ENCODE measurements around the gene ETV6. TPM values are rescaled to one million over a fixed set of nuclear protein-coding genes. Genes with fewer than 3 reads are reported as not detected.

The ETV6 gene
- total and polyA plus RNA-seq, 2 of the 8 experiments (the other 6 are each of a cell fraction or from before 2014, with no cell fraction given), result 5.5 to 23.9 TPM

GRCh38 chr12:11765421-11765816 lies 115.9 kb downstream of the ETV6 start:
- WGBS, 2 experiments (ENCODE audit: extremely low coverage in 1 of 2, insufficient coverage in 1 of 2, insufficient read length in 1 of 2, insufficient replicate concordance in 2 of 2, low coverage in 1 of 2, low lambda C conversion rate in 2 of 2, missing lambda C conversion rate in 1 of 2), result 83% methylated on average over 2 of the region's 2 CpGs; no CpG with 5 or more reads in 1 of the 2 experiments
- no peak overlapping the region for H4K5ac ChIP-seq (ENCODE audit: insufficient read length, low read depth, low read length)
- no peak for DNase-seq (ENCODE audit: low read depth in 1 of 2, low spot score in 2 of 2)
- H4K8ac ChIP-seq (ENCODE audit: extremely low read depth, insufficient read depth, low read length), result no peak overlapping the region
- no peak overlapping the region for H2BK15ac ChIP-seq (ENCODE audit: low read length)
- H2BK20ac ChIP-seq (ENCODE audit: low read length), result no peak overlapping the region
- H3K56ac ChIP-seq (replicated peaks; ENCODE audit: insufficient read length, low read depth, low read length), result no peak overlapping the region
- no peak overlapping the region for H3K27ac ChIP-seq (ENCODE audit: low read depth, low read length)
- no peak overlapping the region for H4K91ac ChIP-seq (replicated peaks; ENCODE audit: insufficient read length, low read length)
- no peak overlapping the region for H3K18ac ChIP-seq (ENCODE audit: extremely low read depth, low read length)
- no peaks in the 10 kb centered on the region for H3K9me3 ChIP-seq (ENCODE audit: insufficient read depth in 2 of 2, low read depth in 1 of 2, low read length in 1 of 2)
- H3K23me2 ChIP-seq (ENCODE audit: low read depth, low read length), result no peaks in the 10 kb centered on the region
- ChIA-PET POLR2A (ENCODE audit: partially characterized antibody) (interaction anchor here (1.4 to 2.7 kb wide), 2 partner anchors 14 to 18 kb away, joined by 3 to 6 read pairs; no protein-coding TSS in a partner anchor), CTCF (ENCODE audit: partially characterized antibody) (interaction anchor here (1.4 to 2.5 kb wide), 2 partner anchors 14 to 47 kb away, joined by 5 to 6 read pairs; no protein-coding TSS in a partner anchor)
- H3K14ac ChIP-seq (ENCODE audit: insufficient read length), result no peak overlapping the region
- no peaks in the 10 kb centered on the region for H3K27me3 ChIP-seq (replicated peaks in 1 of 4; ENCODE audit: control insufficient read depth in 3 of 4, extremely low read depth in 1 of 4, insufficient read depth in 3 of 4, low read length in 3 of 4)
- no peak for FAIRE-seq
- H3K4me1 ChIP-seq (replicated peaks in 1 of 4; ENCODE audit: control insufficient read depth in 3 of 4, insufficient read depth in 4 of 4, low read length in 3 of 4), result peaks cover 7 to 24% (median 9%) of the 10 kb centered on the region in 4 experiments
- H4K20me1 ChIP-seq (replicated peaks in 1 of 2; ENCODE audit: control insufficient read depth in 1 of 2, insufficient read depth in 2 of 2, low read length in 2 of 2), result no peaks in the 10 kb centered on the region
- H2BK120ac ChIP-seq (replicated peaks; ENCODE audit: low read depth, low read length), result no peak overlapping the region
- no peaks in the 10 kb centered on the region for H3K79me1 ChIP-seq (ENCODE audit: low read depth, low read length)
- no peak overlapping the region for H2AFZ ChIP-seq (ENCODE audit: low read length)
- H3K4me3 ChIP-seq (ENCODE audit: extremely low read depth in 1 of 4, insufficient read depth in 2 of 4, low read depth in 3 of 4, low read length in 4 of 4), result no peak overlapping the region
- no peak overlapping the region for H2BK12ac ChIP-seq (ENCODE audit: low read depth, low read length)
- no peak overlapping the region for H2BK5ac ChIP-seq (ENCODE audit: low read depth, low read length)
- no peaks in the 10 kb centered on the region; a peak in 1 of 8 replicates for H3K36me3 ChIP-seq (ENCODE audit: control insufficient read depth in 2 of 4, insufficient read depth in 4 of 4, low read length in 3 of 4)
- H2AK5ac ChIP-seq (ENCODE audit: low read depth, low read length), result no peak overlapping the region
- no peak overlapping the region for H3K4ac ChIP-seq (replicated peaks; ENCODE audit: insufficient read length, low read depth, low read length)
- H3K79me2 ChIP-seq (ENCODE audit: control insufficient read depth in 1 of 2, insufficient read depth in 2 of 2, low read length in 2 of 2), result 0 out of 4 replicates have a peak, but pooled peaks cover 0 to 3% of the 10 kb centered on the region in 2 experiments
- no peak overlapping the region for H3K4me2 ChIP-seq (ENCODE audit: insufficient read depth in 1 of 2, low read depth in 2 of 2, low read length in 2 of 2)
- H3K23ac ChIP-seq (ENCODE audit: insufficient read length), result no peak overlapping the region
- no peak for TF ChIP-seq BRCA1 (IDR thresholded peaks at IDR 0.05; ENCODE audit: low read depth, low read length)
- no peak for TF ChIP-seq RFX5 (IDR thresholded peaks at IDR 0.05; ENCODE audit: borderline replicate concordance, low read depth, low read length)
- TF ChIP-seq GABPA (IDR thresholded peaks at IDR 0.05; ENCODE audit: borderline replicate concordance, insufficient read depth, low read length), result no peak
- TF ChIP-seq, protein P1, sequence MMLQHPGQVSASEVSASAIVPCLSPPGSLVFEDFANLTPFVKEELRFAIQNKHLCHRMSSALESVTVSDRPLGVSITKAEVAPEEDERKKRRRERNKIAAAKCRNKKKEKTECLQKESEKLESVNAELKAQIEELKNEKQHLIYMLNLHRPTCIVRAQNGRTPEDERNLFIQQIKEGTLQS (IDR thresholded peaks at IDR 0.05; ENCODE audit: insufficient read depth, low read depth, low read length), result no peak
- TF ChIP-seq EP300 (IDR thresholded peaks at IDR 0.05; ENCODE audit: borderline replicate concordance in 1 of 2, low read depth in 2 of 2, low read length in 2 of 2), result no peak
- no peak for TF ChIP-seq CTBP2 (IDR thresholded peaks at IDR 0.05; ENCODE audit: borderline replicate concordance, insufficient read depth, insufficient read length, low read length)
- TF ChIP-seq RXRA (IDR thresholded peaks at IDR 0.05; ENCODE audit: insufficient read depth, low read depth, low read length), result no peak
- TF ChIP-seq CREB1 (IDR thresholded peaks at IDR 0.05), result no peak
- no peak for TF ChIP-seq MAFK (IDR thresholded peaks at IDR 0.05; ENCODE audit: low read depth, low read length)
- no peak for TF ChIP-seq MAX (IDR thresholded peaks at IDR 0.05)
- no peak for TF ChIP-seq RBBP5 (IDR thresholded peaks at IDR 0.05; ENCODE audit: borderline replicate concordance, low read depth, low read length)
- TF ChIP-seq BACH1 (IDR thresholded peaks at IDR 0.05; ENCODE audit: low read length), result no peak
- no peak for TF ChIP-seq CBX5 (IDR thresholded peaks at IDR 0.05; ENCODE audit: low read depth, low read length)
- no peak overlapping the region for H3K9ac ChIP-seq (replicated peaks in 1 of 4; ENCODE audit: extremely low read depth in 1 of 4, low read depth in 3 of 4, low read length in 3 of 4)

Data from H1 (cell line).